GM19193 (cell line): Measurements from ENCODE around the gene IDH3B.

ENCODE experiments used
- POLR2A ChIP-seq: IDR thresholded peaks from 4 replicates; pipeline ENCODE4 v1.6.1; 2011; ENCODE audit not compliant: insufficient read depth, insufficient read length; ENCODE audit errors: extremely low read depth

The IDH3B gene

DNA sequence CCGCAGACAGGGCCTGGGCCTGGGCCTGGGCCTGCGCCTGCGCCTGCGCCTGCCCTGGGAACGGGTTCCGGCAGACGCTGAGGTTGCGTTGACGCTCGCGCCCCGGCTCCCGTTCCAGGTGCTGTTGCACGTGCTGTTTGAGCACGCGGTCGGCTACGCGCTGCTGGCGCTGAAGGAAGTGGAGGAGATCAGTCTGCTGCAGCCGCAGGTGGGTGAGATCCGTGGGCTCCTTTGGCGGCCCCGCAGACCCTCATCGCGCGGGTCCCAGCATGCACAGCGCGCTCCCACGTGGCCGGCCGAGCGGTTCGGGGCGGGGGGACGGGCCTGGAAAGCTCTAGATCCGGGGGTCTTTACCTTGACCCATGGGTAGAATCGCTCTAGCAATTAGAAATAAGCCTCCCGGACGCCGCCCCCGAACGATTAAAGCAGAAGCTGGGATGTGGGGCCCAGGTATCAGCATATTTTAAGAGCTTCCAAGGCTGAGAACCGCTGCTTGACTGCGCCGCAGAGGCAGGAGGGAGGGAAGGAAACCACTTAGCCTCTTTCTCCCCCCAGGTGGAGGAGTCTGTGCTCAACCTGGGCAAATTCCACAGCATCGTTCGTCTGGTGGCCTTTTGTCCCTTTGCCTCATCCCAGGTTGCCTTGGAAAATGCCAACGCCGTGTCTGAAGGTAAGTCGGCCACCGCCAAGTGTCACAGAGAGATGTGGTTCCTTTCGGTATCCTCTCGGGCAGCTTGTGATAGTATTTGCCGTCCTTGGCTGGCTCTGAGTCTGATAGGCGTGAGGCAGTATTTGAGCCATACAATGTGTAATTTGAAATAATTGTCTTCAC is 11.1 kb downstream of the IDH3B start:
- TF ChIP-seq POLR2A, result no peak

DNA sequence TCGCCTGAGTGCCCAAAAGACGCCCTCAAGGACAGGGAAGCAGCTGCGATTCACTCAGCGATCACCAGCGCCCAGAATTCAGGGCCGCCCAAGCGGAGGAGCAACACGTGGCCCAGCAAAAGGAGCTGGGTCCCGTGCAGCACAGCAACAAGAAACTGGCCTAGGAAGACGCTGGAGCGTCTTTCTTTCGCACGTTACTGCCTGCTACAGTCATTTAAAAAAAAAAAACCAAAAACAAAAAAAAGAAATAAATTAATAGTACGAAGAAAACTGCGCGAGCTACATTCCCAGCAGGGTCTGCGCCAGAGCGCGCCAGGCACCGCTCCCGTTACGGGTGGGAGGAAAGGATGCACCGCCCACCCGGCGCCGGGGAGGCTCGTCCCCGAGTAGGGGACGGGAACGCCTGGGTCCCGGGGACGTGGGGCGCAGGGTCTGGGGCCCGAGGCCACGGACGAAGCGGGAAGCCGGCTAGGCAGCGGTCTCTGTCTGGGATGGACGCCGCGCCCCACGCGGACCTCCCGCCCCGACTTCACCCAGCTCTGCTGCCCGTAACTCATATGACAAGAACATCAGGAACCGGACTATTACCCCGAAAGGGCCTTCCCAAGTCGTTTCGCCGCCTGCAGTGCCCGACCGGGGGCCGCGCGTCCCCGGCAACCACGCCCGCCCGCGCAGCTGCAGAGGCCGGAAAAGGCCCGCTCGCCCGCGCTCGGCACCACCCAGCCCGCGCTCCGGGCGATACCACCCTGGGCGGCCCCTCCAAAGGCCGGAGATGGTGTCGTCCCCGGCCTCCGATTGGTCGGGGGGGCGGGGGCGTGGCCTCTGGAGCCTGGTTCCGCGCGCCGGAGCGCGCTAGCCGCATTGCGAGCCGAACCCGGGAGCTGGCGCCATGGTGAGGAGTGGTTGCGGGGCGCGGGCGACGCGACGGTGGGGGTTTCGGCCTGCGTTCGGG is 12.0 kb downstream of the IDH3B start, which contains the start of gene NOP56:
Gene NOP56 (plus strand): TSS at position 861 of the 952 bp plus-strand sequence. CDS start 29 bp downstream, at position 890.
- TF ChIP-seq POLR2A, result peak; percentile 98

DNA sequence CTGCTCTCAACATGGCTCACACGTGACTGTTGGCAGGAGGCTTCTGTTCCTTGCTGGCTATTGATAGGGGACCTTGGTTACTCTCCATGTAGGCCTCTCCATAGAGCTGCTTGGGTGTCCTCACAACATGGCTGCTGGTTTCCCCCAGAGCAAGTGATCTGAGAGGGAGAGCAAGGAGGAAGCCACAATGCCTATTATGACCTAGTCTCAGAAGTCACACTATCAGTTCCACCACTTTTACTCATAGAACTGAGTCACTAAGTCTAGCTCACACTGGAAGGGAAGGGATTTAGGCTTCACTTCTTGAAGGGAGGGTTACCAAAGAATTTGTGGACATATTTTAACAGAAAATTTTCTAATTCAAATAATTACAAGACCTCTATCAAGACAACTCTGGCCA is 20.3 kb downstream of the IDH3B start:
- no peak for TF ChIP-seq POLR2A

DNA sequence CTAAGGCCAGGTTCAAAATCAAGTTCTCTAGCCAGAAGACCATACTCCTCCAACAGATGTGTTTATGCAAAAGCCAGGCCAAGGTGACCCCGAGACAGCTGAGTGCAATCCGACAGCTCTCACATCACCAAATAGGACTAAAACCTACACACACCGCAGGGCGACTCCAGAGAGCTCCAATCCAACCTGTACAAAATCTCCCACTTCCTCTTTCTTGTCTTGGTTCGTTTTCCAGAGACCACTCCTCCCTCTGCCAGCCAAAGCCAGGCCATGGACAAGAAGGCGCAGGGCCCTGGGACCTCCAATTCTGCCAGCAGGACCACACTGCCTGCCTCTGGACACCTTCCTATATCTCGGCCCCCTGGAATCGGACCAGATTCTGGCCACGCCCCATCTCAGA is 23.1 kb downstream of the IDH3B start:
- TF ChIP-seq POLR2A, result no peak

DNA sequence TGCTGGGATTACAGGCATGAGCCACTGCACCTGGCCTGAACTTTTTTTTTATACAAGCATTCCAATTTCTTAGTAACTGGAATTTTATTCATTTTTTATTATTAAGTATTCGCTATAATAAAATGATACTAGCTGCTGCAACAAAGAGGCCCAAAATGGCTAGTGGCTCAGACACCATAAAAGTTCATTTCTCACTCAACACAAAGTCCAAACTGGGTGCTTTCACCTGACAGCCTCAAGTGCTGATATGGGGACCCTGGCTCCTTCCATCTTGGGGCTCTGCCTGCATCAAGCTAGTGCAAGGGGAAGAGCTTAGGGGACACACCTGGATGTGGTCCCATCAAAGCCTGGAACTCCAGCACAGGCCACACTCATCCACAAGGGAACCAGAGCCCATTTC is 23.8 kb downstream of the IDH3B start:
- no peak for TF ChIP-seq POLR2A

DNA sequence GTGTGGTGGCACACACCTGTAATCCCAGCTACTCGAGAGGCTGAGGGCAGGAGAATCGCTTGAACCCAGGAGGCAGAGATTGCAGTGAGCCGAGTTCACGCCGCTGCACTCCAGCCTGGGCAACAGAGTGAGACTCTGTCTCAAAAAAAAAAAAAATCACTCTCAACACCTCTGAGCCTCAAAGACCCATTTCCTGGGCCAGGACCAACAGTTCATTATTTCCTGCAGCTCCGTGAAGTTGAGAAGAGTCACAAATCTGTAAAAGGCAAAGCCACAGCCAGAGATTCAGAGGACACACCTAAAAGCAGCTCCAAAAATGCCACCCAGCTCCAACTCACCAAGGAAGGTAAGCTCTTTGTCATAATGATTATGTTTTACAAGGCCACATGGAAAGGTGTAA is 26.8 kb downstream of the IDH3B start:
- no peak for TF ChIP-seq POLR2A

DNA sequence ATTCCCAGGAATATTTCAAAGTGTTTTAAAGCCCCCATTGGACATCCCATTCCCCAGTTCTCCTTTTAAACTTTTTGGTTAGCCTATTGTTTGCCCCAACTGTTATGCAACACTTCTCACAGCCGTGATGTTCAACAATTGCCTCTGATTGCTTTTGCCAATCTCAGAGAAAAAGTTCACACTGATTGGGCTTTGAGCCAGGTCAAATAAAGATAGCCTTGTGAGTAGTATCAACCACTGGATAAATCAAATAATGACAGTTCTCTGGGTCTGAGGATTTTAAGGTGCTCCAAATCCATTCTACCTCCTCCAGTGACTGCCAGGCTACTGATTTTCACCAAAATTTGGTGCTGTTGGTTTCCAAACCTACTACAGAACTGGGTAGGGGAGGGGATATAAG is 30.6 kb downstream of the IDH3B start:
- no peak for TF ChIP-seq POLR2A

DNA sequence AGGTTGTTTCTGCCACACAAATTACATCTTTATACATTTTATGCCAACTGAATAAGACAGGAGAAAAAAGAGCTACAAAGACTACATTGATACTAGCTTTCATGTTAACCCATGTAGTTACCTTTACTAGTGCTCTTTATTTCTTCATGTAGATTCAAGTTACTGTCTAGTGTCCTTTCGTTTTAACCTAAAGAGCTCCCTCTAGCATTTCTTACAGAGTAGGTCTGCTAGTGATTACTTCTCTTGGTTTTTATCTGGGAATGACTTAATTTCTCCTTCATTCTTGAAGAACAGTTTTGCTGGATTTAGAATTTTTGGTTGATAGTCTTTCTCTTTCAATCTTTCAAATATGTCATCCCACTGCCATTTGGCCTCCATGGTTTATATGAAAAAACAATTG is 32.8 kb downstream of the IDH3B start:
- TF ChIP-seq POLR2A, result no peak

DNA sequence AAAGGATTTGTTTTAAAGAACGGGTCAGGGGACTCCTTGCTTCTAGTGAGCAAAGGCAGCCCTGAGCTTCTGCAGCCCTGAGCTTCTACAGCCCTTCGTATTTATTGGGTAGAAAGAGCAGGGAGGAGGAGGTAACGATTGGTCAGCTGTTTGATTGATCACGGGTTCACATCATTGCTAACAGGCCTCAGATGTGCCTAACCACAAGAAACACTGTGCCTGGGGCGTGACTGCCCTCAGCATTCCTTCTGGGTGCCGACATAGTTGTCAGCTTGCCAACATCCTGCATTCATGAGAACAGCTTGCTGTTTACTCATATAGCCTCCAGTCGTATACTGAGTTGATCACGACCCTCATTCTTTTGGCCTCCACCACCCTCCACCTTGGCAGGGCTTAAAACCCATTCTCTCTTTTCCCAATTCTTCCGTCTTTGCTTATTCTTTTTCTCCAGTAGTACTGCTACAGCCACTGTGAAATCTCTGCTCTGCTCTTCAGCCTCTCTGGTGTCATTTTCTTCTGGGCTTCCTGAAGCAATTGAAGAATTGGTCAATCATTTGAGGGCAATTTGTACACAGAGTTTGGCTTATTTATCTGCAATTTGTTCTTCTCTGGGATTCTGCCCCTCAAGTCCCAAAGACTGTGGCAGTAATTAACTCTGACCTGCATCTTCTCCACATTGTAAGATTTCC is 37.0 kb downstream of the IDH3B start:
- no peak for TF ChIP-seq POLR2A

DNA sequence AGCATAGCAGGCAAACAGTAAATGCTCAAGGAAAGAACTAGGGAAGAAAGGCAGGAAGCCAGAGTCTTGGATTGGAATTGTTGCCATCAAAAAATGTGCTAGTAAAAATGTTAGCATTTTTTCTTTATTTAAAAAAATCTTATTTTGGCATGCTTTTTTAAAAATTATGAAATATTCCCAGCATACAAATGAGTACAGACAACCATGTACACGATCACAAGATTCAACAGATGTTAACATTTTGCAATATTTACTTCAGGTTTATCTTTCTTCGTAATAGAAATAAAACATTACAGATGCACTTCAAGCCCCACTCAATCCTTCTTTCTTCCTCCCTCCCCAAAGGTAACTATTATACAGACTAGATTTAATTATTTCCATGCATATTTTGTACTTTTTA is 39.0 kb downstream of the IDH3B start:
- no peak for TF ChIP-seq POLR2A

DNA sequence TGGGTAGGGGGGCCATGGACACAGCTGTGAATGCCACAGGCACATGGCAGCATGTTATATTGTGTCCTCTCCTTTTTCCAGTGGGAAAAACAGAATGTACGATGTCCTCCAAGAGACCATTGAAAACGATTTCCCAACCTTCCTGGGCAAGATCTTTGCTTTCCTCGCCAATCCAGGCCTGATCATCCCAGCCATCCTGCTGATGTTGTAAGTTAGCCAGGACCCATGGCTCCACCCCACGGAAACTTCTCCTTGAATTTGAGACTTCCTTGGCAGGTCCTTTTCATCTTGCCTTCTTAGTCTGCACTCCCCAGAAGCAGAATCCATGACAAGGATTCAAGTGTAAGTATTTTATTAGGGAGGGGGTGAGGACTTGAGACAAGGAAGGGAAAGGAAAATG is 39.8 kb downstream of the IDH3B start:
- TF ChIP-seq POLR2A, result no peak

DNA sequence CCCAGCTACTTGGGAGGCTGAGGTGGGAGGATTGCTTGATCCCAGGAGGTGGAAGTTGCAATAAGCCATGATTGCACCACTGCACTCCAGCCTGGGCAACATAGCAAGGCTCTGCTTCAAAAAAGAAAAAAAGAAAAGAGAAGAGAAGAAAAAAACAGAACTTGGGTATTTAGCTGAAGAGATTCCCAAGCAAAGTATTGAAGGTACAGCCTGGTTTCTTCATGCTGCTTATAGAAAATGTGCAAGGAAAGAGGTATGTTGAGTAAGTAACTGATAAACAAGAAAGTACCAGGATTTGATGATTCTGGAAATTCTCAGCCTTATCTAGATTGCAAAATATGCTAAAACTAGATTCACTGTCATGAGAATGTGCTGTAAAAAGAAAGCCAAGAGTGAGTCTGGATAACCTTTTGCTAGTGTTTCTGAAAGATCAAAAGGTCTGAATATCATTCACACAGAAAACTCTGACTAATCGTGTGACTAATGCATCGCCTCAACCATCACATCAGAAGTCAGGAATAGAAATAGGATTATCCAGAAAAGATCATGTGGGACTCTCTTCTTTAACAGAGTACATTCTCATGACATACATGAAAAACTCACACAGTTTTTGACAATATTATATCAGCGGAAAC is 43.9 kb downstream of the IDH3B start:
- no peak for TF ChIP-seq POLR2A

DNA sequence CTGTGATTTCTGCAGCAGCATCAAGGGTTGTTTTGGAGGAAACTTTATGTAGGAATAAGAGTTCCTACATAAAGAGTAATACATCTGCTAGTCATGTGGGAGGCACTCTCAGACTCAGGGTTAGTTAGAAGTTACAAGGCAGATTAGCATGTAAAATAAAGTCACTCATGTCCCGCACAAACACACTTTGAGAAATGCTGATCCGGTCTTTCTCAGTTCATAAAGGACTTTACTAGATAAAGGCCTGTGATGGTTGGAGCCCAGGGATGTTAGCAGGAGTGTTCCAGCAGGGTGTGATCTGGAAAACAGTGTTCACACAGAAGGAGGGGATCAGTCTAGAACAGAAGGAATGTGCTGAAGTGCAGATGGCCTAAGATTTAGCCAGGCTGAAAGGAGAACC is 44.7 kb downstream of the IDH3B start:
- no peak for TF ChIP-seq POLR2A

DNA sequence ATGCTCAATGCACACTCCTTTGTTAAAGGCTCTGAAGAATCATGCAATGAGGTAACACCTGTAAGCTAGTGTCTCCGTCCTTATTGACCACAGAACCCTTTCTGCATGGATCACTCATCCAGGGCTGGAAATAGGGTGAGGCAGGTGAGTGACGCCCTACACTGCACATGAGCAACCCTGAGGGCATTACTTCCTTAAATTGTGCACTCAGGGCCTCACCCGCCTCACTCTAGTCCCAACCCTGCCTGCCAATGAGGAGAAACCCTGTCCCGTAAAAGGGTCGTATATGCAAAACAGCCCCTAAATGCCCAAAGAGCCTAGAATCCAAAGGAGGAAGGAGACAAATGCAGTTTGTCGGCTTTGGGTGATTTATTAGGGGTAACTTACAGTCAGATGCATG is 45.2 kb downstream of the IDH3B start:
- TF ChIP-seq POLR2A, result no peak
